ENCODE results near the gene LCN1.

The LCN1 gene

DNA sequence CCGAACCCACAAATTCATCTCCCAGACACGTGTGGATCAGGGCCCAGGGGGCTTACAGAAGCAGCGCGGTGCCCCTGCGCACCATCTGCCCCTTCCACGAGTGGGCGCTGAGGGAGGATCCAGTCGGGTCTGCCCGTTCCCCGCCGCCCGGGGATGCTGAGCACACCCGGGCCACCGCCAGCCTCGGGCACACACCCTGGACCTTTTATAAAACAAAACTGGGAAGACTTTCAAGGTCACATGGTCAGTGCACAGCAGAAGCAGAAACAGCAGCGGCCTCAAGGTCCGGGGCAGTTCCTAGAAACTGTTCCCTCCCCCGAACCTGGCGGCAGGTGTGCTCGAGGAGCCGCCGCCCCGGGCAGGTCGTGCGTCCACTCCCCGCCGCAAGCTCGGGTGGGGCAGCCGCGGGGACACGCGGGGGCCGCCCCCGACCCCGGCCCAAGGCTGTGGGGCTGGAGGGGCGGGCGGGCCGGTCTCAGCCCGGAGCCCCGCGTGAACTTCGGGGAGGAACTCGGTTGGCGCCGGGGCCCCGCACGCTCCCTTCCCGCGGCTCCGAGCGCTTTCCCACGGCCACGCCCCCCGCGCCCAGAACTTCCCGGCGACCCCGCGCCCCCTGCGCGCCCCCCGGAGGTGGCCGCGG is 42.3 kb upstream of the LCN1 start:
- H3K27ac ChIP-seq = peak overlapping the region; percentile 99
- TF ChIP-seq, protein P1, sequence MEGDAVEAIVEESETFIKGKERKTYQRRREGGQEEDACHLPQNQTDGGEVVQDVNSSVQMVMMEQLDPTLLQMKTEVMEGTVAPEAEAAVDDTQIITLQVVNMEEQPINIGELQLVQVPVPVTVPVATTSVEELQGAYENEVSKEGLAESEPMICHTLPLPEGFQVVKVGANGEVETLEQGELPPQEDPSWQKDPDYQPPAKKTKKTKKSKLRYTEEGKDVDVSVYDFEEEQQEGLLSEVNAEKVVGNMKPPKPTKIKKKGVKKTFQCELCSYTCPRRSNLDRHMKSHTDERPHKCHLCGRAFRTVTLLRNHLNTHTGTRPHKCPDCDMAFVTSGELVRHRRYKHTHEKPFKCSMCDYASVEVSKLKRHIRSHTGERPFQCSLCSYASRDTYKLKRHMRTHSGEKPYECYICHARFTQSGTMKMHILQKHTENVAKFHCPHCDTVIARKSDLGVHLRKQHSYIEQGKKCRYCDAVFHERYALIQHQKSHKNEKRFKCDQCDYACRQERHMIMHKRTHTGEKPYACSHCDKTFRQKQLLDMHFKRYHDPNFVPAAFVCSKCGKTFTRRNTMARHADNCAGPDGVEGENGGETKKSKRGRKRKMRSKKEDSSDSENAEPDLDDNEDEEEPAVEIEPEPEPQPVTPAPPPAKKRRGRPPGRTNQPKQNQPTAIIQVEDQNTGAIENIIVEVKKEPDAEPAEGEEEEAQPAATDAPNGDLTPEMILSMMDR (conservative IDR thresholded peaks at IDR 0.05) = peak; percentile 67

DNA sequence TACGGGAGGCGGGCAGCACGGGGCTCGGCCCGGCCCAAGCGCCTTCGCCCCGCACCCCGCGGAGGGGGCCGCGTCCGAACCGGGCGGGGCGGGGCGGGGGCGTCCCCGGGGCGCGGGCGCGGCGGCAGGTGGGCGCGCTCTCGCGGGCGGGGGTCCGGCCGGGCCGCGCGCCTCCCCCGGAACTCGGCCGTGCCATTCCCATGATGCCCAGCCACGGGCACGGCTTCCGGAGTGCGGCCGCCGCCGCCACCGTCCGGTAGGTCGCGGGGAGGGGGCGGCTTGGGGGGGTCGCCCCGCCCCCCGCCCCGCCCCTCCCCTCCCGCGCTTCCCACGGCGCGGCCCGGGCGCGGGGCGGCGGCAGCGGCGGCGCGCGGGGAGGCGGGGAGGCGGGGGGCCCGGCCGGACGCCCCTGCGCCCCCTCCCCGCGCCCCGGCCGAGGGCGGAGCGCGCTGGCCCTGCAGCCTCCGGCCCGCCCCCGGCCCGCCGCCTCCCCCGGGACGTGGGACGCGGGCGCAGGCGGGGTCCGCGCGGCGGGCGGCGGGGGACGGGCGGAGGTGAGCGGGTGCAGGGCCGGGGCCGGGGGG is 41.7 kb upstream of the LCN1 start, which contains the start of gene PPP1R26:
Gene PPP1R26 (plus strand): TSS at position 314 of the 584 bp plus-strand sequence. CDS start 4,729 bp downstream, outside the sequence.
- H3K27ac ChIP-seq = peak within 1 kb of the TSS; percentile 99
- TF ChIP-seq, protein P1 (conservative IDR thresholded peaks at IDR 0.05) = no peak

DNA sequence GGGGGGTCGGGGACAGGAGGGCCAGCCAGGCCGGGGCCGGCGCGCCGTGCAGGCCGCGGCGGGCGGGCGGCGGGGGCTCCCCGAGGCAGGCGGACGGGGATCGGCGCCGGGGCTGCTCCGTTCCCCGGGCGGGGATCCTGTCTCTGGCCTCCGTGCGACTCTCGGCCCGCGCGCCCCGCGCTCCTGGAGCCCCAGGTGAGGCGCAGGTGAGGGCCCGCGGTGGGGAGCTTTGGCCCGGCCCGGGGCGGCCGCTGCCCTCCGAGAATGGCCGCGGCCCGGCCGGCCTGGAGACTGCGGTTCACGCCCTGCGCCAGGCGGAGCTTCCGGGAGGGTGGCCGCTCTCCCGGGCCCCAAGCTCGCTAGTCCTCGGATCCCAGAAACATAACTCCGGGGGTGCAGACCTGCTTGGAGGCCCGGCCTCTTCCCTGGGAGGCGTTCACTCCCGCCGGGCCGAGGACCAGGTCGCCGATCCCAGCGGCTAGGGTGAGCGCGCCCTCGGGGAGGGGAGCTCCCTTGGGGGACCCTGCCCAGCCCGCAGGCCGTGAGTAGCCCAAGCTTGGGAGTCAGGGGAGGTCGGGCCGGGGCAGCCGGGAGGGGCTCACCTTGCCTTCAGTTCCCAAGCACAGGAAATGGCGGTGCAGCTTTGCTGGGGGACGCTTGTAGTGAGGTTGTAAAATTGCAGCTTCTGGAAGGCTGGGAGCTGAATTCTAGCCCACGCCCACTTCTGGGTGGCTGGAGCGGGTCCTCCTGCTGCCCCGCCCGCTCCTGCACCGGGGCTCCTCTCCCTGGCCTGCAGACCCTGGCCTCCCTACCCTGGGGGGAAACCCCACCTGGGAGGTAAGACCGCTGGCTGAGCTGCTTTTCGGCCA is 40.9 kb upstream of the LCN1 start:
- TF ChIP-seq, protein P1 (conservative IDR thresholded peaks at IDR 0.05) = no peak
- H3K27ac ChIP-seq = peak overlapping the region; percentile 99

DNA sequence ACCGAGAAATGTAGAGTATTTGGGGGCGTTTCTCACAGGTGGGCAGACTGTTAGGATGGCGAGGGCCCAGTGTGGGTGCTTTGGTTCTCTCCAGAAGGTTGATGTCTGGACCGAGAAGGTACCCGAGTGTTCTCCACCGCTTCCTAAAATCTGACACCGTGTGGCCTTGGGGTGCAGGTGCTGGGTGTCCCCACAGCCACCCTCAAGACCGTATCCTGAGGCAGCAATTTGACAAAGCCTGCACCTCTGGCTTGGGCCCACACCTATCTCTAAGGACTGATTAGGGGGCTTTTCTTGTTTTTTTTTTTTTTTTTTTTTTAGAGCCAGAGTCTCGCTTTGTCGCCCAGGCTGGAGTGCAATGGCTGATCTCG is 40.3 kb upstream of the LCN1 start:
- TF ChIP-seq, protein P1 (conservative IDR thresholded peaks at IDR 0.05) = no peak
- peak overlapping the region; percentile 99 for H3K27ac ChIP-seq

DNA sequence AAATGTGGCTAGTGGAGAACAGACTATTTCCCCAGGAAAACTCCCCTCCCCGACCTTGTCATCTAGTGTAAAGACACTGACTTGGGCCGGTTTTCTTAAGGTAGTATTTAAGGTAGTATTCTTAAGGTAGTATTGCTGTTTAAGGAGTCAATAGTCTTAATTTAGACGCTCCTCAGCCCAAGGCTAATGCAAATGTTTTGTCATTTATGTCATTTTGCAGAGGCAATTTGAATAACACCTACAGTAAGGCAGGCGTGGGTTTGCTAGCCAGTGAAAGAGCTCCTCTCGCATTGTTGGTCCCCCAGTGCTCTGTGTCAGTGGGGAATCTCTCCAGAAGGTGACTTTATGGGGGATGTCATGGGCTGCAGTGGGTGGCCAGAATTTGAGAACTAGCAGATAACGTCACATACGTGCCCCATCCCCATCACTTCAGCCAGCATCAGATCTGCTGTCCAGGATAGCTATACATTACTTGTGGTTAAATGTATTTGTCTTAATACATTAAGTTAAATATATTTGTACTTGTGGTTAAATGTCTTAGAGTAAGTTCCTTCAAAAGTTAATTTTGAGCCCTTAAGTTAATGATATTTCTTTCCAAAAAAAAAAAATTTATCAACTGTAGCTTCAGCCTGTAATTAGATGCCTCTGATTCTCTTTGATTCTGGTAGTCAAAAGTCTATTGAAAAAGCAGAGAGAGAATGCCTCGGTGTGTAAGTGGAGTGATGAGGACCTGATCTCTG is 39.1 kb upstream of the LCN1 start:
- H3K27ac ChIP-seq = peak overlapping the region; percentile 99; the same call in 1 of the 2 replicates
- TF ChIP-seq, protein P1 (conservative IDR thresholded peaks at IDR 0.05) = no peak

DNA sequence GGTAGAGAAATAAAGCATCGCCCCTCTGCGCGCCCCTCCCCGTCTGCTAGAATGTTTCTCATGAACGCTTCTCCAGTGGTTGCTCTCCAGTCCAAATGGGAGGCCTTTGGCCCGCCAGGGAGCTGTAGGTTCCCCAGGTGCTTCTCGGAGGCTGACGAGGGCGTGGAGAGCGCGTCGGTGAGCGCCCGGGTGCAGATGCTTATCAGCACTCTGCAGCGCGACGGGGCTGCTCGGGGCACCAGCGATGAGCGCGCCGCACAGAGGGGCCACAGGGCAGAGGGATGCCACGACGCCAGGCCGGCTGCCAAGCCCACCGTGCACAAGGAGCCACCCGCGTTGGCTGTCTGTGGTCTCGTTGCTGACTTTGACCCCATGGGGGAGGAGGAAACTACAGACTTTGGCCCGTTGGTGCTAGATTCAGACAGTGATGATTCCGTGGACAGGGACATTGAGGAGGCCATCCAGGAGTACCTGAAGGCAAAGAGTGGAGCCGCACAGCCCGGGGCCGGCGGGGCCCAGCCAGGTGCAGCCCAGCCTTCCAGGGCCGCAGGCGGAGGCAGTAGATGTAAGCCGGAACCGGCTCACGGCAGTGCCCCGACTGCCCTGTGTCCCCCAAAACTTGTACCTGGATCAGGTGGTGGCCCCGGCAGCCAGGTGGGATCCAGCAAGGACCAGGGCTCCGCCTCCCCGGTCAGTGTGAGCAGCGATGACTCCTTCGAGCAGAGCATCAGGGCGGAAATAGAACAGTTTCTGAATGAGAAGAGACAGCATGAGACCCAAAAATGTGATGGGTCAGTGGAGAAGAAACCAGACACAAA is 36.6 kb upstream of the LCN1 start:
- TF ChIP-seq, protein P1 (conservative IDR thresholded peaks at IDR 0.05) = no peak
- no peak overlapping the region for H3K27ac ChIP-seq
